ENCODE results near the gene VPS37B.
"Not testable (repeated sequence)": the region's sequence is repeated elsewhere in the genome, so short reads cannot be mapped to it uniquely, and the experiment has no call there.

- TF ChIP-seq, protein P1, sequence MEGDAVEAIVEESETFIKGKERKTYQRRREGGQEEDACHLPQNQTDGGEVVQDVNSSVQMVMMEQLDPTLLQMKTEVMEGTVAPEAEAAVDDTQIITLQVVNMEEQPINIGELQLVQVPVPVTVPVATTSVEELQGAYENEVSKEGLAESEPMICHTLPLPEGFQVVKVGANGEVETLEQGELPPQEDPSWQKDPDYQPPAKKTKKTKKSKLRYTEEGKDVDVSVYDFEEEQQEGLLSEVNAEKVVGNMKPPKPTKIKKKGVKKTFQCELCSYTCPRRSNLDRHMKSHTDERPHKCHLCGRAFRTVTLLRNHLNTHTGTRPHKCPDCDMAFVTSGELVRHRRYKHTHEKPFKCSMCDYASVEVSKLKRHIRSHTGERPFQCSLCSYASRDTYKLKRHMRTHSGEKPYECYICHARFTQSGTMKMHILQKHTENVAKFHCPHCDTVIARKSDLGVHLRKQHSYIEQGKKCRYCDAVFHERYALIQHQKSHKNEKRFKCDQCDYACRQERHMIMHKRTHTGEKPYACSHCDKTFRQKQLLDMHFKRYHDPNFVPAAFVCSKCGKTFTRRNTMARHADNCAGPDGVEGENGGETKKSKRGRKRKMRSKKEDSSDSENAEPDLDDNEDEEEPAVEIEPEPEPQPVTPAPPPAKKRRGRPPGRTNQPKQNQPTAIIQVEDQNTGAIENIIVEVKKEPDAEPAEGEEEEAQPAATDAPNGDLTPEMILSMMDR (conservative IDR thresholded peaks at IDR 0.05 in 1 of 2, IDR thresholded peaks at IDR 0.05 in 1 of 2; ENCODE audit: low read depth in 1 of 2, low read length in 2 of 2): not testable (repeated sequence)
- TF ChIP-seq EZH2 (IDR thresholded peaks at IDR 0.05; ENCODE audit: low read length, missing control alignments): not testable (repeated sequence)
Observed at GRCh38 chr12:122892724-122893123, 3.2 kb downstream of the VPS37B start.
